GM23338 (cell line): ENCODE results near the gene WASL. TPM values are rescaled to one million over a fixed set of nuclear protein-coding genes. Genes with fewer than 3 reads are reported as not detected.

Experiments used
- ATAC-seq: fragments of 200-7000 bp; cut with Tn5 transposase; 3 replicates; pipeline ENCODE4 v1.9.1; 2020
- DNase-seq: peaks from one replicate; pipeline ENCODE4 v3.0.0-alpha.2; 2015; ENCODE audit warnings: low spot score
- H2AFZ ChIP-seq: fragments of 200-600 bp; sonication (generic); 2 replicates; pipeline ENCODE4 v1.8.0; 2016; ENCODE audit warnings: antibody characterized with exemption, mild to moderate bottlenecking, moderate library complexity
- H3F3A ChIP-seq: fragments of 200-600 bp; sonication (generic); replicated peaks from 2 replicates; pipeline ENCODE4 v1.8.0; 2017; ENCODE audit warnings: antibody characterized with exemption, mixed run types, low read depth
- H3K27ac ChIP-seq: fragments of 200-600 bp; sonication (generic); 2 replicates; pipeline ENCODE4 v1.6.1; 2016; ENCODE audit warnings: low read depth
- H3K27me3 ChIP-seq: fragments of 200-600 bp; sonication (generic); 2 replicates; pipeline ENCODE4 v1.8.0; 2016; ENCODE audit warnings: mild to moderate bottlenecking, mixed run types, moderate library complexity; ENCODE audit not compliant: insufficient read depth
- H3K36me3 ChIP-seq: fragments of 200-600 bp; sonication (generic); 2 replicates; pipeline ENCODE4 v1.8.0; 2016; ENCODE audit warnings: mild to moderate bottlenecking; ENCODE audit not compliant: insufficient read depth
- H3K4me1 ChIP-seq: fragments of 200-600 bp; sonication (generic); 2 replicates; pipeline ENCODE4 v1.8.0; 2016; ENCODE audit warnings: mild to moderate bottlenecking, moderate library complexity; ENCODE audit not compliant: insufficient read depth
- H3K4me2 ChIP-seq: fragments of 200-600 bp; sonication (generic); 2 replicates; pipeline ENCODE4 v1.7.1; 2017; ENCODE audit warnings: mixed run types
- H3K4me3 ChIP-seq: fragments of 200-600 bp; sonication (generic); 2 replicates; pipeline ENCODE4 v1.6.1; 2016; ENCODE audit warnings: mixed run types
- H3K79me2 ChIP-seq: fragments of 200-600 bp; sonication (generic); replicated peaks from 2 replicates; pipeline ENCODE4 v1.8.0; 2017; ENCODE audit warnings: mild to moderate bottlenecking; ENCODE audit not compliant: insufficient read depth
- H3K9me2 ChIP-seq: fragments of 200-600 bp; sonication (generic); 2 replicates; pipeline ENCODE4 v1.8.0; 2017; ENCODE audit not compliant: insufficient read depth
- H4K20me1 ChIP-seq: fragments of 200-600 bp; sonication (generic); replicated peaks from 2 replicates; pipeline ENCODE4 v1.8.0; 2017; ENCODE audit warnings: mild to moderate bottlenecking; ENCODE audit not compliant: insufficient read depth
- H3K27ac Mint-ChIP-seq: 2 replicates; pipeline ENCODE4 v1.8.0; 2020; ENCODE audit warnings: inconsistent platforms, mild to moderate bottlenecking, moderate library complexity, mixed read lengths
- H3K27me3 Mint-ChIP-seq: 3 replicates; pipeline ENCODE4 v1.8.0; 2022; ENCODE audit warnings: low read depth, mild to moderate bottlenecking, moderate library complexity, mixed read lengths, inconsistent platforms; ENCODE audit not compliant: insufficient read depth, poor library complexity
- H3K36me3 Mint-ChIP-seq: 3 replicates; pipeline ENCODE4 v1.8.0; 2021; ENCODE audit warnings: low read depth, mild to moderate bottlenecking, inconsistent platforms, moderate library complexity, mixed read lengths
- H3K4me1 Mint-ChIP-seq: 3 replicates; pipeline ENCODE4 v1.8.0; 2020; ENCODE audit warnings: mild to moderate bottlenecking, inconsistent platforms, mixed read lengths
- H3K4me3 Mint-ChIP-seq: 3 replicates; pipeline ENCODE4 v1.8.0; 2021; ENCODE audit warnings: moderate library complexity, mild to moderate bottlenecking, inconsistent platforms, mixed read lengths
- H3K9me3 Mint-ChIP-seq: 3 replicates; pipeline ENCODE4 v1.8.0; 2020; ENCODE audit warnings: moderate library complexity, mild to moderate bottlenecking, inconsistent platforms, mixed read lengths
- EZH2 ChIP-seq: fragments of 200-600 bp; sonication (generic); IDR thresholded peaks from one replicate; pipeline ENCODE4 v1.8.0; 2017; ENCODE audit warnings: antibody characterized with exemption, mild to moderate bottlenecking, low read depth; ENCODE audit not compliant: unreplicated experiment
- EZH2phosphoT487 ChIP-seq: fragments of 200-600 bp; sonication (generic); IDR thresholded peaks from one replicate; pipeline ENCODE4 v1.8.1; 2018; ENCODE audit warnings: antibody characterized with exemption; ENCODE audit not compliant: unreplicated experiment
- JUNB ChIP-seq: IDR thresholded peaks from one replicate; pipeline ENCODE4 v1.6.1; 2016; ENCODE audit warnings: antibody characterized with exemption; ENCODE audit not compliant: unreplicated experiment
- STAT1 ChIP-seq: IDR thresholded peaks from one replicate; pipeline ENCODE4 v1.6.1; 2016; ENCODE audit warnings: antibody characterized with exemption; ENCODE audit not compliant: unreplicated experiment
- ZNF114 ChIP-seq: fragments of 250-450 bp; sonication (Bioruptor Pico); IDR thresholded peaks from 2 replicates; pipeline ENCODE4 v1.5.0; 2020; ENCODE audit warnings: mild to moderate bottlenecking, moderate library complexity
- polyA plus RNA-seq: library from polyadenylated mRNA; unstranded; fragments of >200 nt; fragmentation: Nextera tagmentation; extraction: Ambion mirVana; gene quantifications from 2 replicates; pipeline ENCODE4 v1.2.1, GENCODE V29; 2016
- total RNA-seq: library from RNA; depleted of rRNA; stranded (reverse); fragments of >200 nt; shearing (Covaris generic); gene quantifications from 2 replicates; pipeline ENCODE4 v1.2.3, GENCODE V29; 2014
- TF ChIP-seq, protein P1 (sequence below): fragments of 250-450 bp; sonication (Bioruptor Pico); IDR thresholded peaks from 2 replicates; pipeline ENCODE4 v1.5.0; 2020; ENCODE audit warnings: mild to moderate bottlenecking, moderate library complexity
- TF ChIP-seq, protein P2 (sequence below): IDR thresholded peaks from 2 replicates; pipeline ENCODE4 v1.6.1; 2016; ENCODE audit warnings: antibody characterized with exemption
- TF ChIP-seq, protein P3 (sequence below): IDR thresholded peaks from one replicate; pipeline ENCODE4 v1.6.1; 2018; ENCODE audit warnings: antibody characterized with exemption; ENCODE audit not compliant: unreplicated experiment

WASL gene
- total and polyA plus RNA-seq, 2 experiments from 2014 or later: 36.4 to 45.3 TPM

DNA sequence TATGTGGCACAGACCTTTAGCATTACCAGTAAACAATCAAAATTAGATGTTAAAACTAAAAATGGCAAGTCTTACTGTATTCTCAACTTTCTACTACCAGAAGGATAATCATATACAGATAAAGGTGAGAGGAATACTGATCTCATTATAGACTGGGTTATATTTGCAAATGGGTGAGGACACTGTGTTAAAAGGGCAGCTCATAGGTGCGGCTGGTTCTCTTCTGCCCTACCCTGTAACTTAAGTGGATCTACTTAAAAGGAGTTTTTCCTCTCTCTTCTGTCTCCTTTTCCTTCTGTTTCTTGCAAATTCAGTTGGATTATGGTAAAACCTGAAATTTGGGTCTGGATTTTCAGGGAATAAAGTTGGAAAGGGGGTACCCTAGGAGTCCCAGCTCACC lies 33.0 kb downstream of the WASL start:
- no peaks in the 10 kb centered on the region for H3K27me3 ChIP-seq
- no peak overlapping the region for H2AFZ ChIP-seq
- no peaks in the 10 kb centered on the region for H3K9me2 ChIP-seq
- H3K36me3 ChIP-seq: no peaks in the 10 kb centered on the region
- no peak overlapping the region for H3K4me2 ChIP-seq
- no peaks in the 10 kb centered on the region for H3F3A ChIP-seq
- H4K20me1 ChIP-seq: peaks cover 24% of the 10 kb centered on the region
- H3K79me2 ChIP-seq: peaks cover 100% of the 10 kb centered on the region
- H3K27ac ChIP-seq: no peak overlapping the region
- peaks cover 14% of the 10 kb centered on the region for H3K4me1 ChIP-seq
- peaks cover 14% of the 10 kb centered on the region; the same call in 2 of the 3 replicates for H3K36me3 Mint-ChIP-seq
- H3K27ac Mint-ChIP-seq: no peak overlapping the region
- no peak for DNase-seq
- TF ChIP-seq EZH2 (no peak), EZH2phosphoT487 (no peak), JUNB (no peak), STAT1 (no peak), ZNF114 (CRISPR knock-in tag) (no peak)
- TF ChIP-seq, protein P1, sequence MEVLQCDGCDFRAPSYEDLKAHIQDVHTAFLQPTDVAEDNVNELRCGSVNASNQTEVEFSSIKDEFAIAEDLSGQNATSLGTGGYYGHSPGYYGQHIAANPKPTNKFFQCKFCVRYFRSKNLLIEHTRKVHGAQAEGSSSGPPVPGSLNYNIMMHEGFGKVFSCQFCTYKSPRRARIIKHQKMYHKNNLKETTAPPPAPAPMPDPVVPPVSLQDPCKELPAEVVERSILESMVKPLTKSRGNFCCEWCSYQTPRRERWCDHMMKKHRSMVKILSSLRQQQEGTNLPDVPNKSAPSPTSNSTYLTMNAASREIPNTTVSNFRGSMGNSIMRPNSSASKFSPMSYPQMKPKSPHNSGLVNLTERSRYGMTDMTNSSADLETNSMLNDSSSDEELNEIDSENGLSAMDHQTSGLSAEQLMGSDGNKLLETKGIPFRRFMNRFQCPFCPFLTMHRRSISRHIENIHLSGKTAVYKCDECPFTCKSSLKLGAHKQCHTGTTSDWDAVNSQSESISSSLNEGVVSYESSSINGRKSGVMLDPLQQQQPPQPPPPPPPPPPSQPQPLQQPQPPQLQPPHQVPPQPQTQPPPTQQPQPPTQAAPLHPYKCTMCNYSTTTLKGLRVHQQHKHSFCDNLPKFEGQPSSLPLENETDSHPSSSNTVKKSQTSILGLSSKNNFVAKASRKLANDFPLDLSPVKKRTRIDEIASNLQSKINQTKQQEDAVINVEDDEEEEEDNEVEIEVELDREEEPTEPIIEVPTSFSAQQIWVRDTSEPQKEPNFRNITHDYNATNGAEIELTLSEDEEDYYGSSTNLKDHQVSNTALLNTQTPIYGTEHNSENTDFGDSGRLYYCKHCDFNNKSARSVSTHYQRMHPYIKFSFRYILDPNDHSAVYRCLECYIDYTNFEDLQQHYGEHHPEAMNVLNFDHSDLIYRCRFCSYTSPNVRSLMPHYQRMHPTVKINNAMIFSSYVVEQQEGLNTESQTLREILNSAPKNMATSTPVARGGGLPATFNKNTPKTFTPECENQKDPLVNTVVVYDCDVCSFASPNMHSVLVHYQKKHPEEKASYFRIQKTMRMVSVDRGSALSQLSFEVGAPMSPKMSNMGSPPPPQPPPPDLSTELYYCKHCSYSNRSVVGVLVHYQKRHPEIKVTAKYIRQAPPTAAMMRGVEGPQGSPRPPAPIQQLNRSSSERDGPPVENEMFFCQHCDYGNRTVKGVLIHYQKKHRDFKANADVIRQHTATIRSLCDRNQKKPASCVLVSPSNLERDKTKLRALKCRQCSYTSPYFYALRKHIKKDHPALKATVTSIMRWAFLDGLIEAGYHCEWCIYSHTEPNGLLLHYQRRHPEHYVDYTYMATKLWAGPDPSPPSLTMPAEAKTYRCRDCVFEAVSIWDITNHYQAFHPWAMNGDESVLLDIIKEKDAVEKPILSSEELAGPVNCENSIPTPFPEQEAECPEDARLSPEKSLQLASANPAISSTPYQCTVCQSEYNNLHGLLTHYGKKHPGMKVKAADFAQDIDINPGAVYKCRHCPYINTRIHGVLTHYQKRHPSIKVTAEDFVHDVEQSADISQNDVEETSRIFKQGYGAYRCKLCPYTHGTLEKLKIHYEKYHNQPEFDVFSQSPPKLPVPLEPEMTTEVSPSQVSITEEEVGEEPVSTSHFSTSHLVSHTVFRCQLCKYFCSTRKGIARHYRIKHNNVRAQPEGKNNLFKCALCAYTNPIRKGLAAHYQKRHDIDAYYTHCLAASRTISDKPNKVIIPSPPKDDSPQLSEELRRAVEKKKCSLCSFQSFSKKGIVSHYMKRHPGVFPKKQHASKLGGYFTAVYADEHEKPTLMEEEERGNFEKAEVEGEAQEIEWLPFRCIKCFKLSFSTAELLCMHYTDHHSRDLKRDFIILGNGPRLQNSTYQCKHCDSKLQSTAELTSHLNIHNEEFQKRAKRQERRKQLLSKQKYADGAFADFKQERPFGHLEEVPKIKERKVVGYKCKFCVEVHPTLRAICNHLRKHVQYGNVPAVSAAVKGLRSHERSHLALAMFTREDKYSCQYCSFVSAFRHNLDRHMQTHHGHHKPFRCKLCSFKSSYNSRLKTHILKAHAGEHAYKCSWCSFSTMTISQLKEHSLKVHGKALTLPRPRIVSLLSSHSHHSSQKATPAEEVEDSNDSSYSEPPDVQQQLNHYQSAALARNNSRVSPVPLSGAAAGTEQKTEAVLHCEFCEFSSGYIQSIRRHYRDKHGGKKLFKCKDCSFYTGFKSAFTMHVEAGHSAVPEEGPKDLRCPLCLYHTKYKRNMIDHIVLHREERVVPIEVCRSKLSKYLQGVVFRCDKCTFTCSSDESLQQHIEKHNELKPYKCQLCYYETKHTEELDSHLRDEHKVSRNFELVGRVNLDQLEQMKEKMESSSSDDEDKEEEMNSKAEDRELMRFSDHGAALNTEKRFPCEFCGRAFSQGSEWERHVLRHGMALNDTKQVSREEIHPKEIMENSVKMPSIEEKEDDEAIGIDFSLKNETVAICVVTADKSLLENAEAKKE (CRISPR knock-in tag): no peak
- peaks cover 3% of the 10 kb centered on the region for H3K27me3 Mint-ChIP-seq
- no peak overlapping the region for H3K4me3 Mint-ChIP-seq
- no peak overlapping the region for H3K4me3 ChIP-seq
- ATAC-seq: no peak
- no peaks in the 10 kb centered on the region for H3K9me3 Mint-ChIP-seq
- peaks cover 26% of the 10 kb centered on the region for H3K4me1 Mint-ChIP-seq

DNA sequence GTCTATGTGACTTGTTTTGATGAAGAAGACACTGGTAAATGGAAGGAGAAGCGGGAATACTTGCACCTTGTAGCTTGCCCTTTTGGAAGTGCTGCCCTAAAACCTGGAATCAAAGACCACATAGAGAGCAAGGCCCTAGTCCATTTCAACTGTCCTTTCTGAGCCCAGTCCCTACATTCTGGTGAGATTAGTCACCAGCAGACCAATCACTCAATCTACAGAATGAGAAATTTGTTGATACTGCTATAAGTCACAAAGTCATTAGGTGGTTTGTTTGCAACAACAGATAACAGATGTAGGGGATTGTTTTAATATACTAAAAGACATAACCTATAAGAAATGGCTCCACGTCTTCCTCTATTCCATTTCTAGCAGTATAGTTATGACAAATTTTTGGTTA lies 33.6 kb downstream of the WASL start:
- no peak overlapping the region for H3K4me2 ChIP-seq
- Mint-ChIP-seq H3K27me3 (peaks cover 3% of the 10 kb centered on the region), H3K36me3 (peaks cover 13% of the 10 kb centered on the region; the same call in 2 of the 3 replicates), H3K27ac (no peak overlapping the region), H3K9me3 (no peaks in the 10 kb centered on the region), H3K4me1 (peaks cover 32% of the 10 kb centered on the region), H3K4me3 (no peak overlapping the region)
- no peak overlapping the region for H3K4me3 ChIP-seq
- ATAC-seq: no peak
- no peaks in the 10 kb centered on the region for H3F3A ChIP-seq
- no peaks in the 10 kb centered on the region for H3K27me3 ChIP-seq
- TF ChIP-seq, protein P2, sequence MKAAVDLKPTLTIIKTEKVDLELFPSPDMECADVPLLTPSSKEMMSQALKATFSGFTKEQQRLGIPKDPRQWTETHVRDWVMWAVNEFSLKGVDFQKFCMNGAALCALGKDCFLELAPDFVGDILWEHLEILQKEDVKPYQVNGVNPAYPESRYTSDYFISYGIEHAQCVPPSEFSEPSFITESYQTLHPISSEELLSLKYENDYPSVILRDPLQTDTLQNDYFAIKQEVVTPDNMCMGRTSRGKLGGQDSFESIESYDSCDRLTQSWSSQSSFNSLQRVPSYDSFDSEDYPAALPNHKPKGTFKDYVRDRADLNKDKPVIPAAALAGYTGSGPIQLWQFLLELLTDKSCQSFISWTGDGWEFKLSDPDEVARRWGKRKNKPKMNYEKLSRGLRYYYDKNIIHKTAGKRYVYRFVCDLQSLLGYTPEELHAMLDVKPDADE: no peak
- TF ChIP-seq, protein P3, sequence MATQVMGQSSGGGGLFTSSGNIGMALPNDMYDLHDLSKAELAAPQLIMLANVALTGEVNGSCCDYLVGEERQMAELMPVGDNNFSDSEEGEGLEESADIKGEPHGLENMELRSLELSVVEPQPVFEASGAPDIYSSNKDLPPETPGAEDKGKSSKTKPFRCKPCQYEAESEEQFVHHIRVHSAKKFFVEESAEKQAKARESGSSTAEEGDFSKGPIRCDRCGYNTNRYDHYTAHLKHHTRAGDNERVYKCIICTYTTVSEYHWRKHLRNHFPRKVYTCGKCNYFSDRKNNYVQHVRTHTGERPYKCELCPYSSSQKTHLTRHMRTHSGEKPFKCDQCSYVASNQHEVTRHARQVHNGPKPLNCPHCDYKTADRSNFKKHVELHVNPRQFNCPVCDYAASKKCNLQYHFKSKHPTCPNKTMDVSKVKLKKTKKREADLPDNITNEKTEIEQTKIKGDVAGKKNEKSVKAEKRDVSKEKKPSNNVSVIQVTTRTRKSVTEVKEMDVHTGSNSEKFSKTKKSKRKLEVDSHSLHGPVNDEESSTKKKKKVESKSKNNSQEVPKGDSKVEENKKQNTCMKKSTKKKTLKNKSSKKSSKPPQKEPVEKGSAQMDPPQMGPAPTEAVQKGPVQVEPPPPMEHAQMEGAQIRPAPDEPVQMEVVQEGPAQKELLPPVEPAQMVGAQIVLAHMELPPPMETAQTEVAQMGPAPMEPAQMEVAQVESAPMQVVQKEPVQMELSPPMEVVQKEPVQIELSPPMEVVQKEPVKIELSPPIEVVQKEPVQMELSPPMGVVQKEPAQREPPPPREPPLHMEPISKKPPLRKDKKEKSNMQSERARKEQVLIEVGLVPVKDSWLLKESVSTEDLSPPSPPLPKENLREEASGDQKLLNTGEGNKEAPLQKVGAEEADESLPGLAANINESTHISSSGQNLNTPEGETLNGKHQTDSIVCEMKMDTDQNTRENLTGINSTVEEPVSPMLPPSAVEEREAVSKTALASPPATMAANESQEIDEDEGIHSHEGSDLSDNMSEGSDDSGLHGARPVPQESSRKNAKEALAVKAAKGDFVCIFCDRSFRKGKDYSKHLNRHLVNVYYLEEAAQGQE: no peak
- TF ChIP-seq EZH2: no peak
- no peak overlapping the region for H2AFZ ChIP-seq
- H3K4me1 ChIP-seq: peaks cover 20% of the 10 kb centered on the region
- no peaks in the 10 kb centered on the region for H3K9me2 ChIP-seq
- H3K36me3 ChIP-seq: no peaks in the 10 kb centered on the region
- peaks cover 27% of the 10 kb centered on the region for H4K20me1 ChIP-seq
- H3K79me2 ChIP-seq: peaks cover 100% of the 10 kb centered on the region
- H3K27ac ChIP-seq: 0 out of 2 replicates have a peak overlapping the region, but pooled peaks have one; percentile 20
- DNase-seq: no peak
